IMR-90 (cell line): ENCODE data around the gene MTERF2. TPM values are rescaled to one million over a fixed set of nuclear protein-coding genes. Genes with fewer than 3 reads are reported as not detected.

Experiments used
- polyA plus RNA-seq, 3 experiments: library from polyadenylated mRNA; depleted of rRNA; stranded (reverse); fragments of >200 nt; gene quantifications; 2 replicates each; pipeline ENCODE4 v1.2.3, GENCODE V29; 2012; ENCODE audit warnings: low replicate concordance in 1 of 3
- total RNA-seq: library from RNA; depleted of rRNA; stranded (reverse); fragments of >200 nt; gene quantifications from 2 replicates; pipeline ENCODE4 v1.2.3, GENCODE V29; 2012; rRNA removed

The MTERF2 gene
- total and polyA plus RNA-seq, 2 of the 4 experiments (the other 2 are of a cell fraction): 3.0 to 3.8 TPM

Other genes starting within 250 kb of the MTERF2 start
- 16.7 and 19.5 TPM in 2 replicates for gene RIC8B, start 212.5 kb downstream of the MTERF2 start, total RNA-seq
- gene RIC8B, start 212.5 kb downstream of the MTERF2 start, polyA plus RNA-seq (2012; rRNA removed): 4.7 and 5.5 TPM in 2 replicates
- gene TMEM263, start 31.2 kb downstream of the MTERF2 start, total RNA-seq: 99.7 and 154 TPM in 2 replicates
- 43.1 and 47.9 TPM in 2 replicates for gene TMEM263, start 31.2 kb downstream of the MTERF2 start, polyA plus RNA-seq (2012; rRNA removed)
- gene CRY1, start 106.4 kb upstream of the MTERF2 start, total RNA-seq: 5.9 and 9.7 TPM in 2 replicates
- 7.8 and 9.9 TPM in 2 replicates for gene CRY1, start 106.4 kb upstream of the MTERF2 start, polyA plus RNA-seq (2012; rRNA removed)